A549 (cell line): ENCODE results near the gene KRABD2.

Experiments used
- ATAC-seq, 2 experiments: fragments of 200-7000 bp in 1 of 2; fragments of >200 bp in 1 of 2; cut with Nextera tagmentation in 1 of 2; cut with Tn5 transposase in 1 of 2; 3 replicates each; pipeline versions ENCODE4 v1.8.0 to v1.9.1; 2018 to 2020; ENCODE audit warnings: mild to moderate bottlenecking in 1 of 2, moderate library complexity in 1 of 2
- CTCF ChIA-PET: fragments of 300-600 bp; sonication (Branson Sonifier 250); formaldehyde crosslinking; extraction: SDS; loops from one replicate; lab custom pipeline; 2021; ENCODE audit warnings: antibody characterized with exemption, inconsistent platforms; lab: Yijun Ruan, JAX
- POLR2A ChIA-PET: fragments of 350-600 bp; formaldehyde crosslinking; extraction: SDS; loops from one replicate; lab custom pipeline; 2021; ENCODE audit warnings: antibody characterized with exemption, inconsistent platforms; lab: Yijun Ruan, JAX
- DNase-seq, 2 experiments: peaks; one replicate each; pipeline versions ENCODE4 v3.0.0 to v3.0.0-alpha.2; 2011 to 2016; ENCODE audit warnings: low read depth in 1 of 2, low spot score in 1 of 2
- FAIRE-seq: peaks from 2 replicates; lab custom pipeline; 2011; peaks lifted over from hg19 to GRCh38; lab: Jason Lieb, UNC
- H3K27ac ChIP-seq, 2 experiments: fragments of >200 bp; sonication (Bioruptor Twin); formaldehyde crosslinking; 3 replicates each; pipeline ENCODE4 v1.5.1; 2016 to 2017
- H3K4me1 ChIP-seq: fragments of >200 bp; sonication (Bioruptor Twin); formaldehyde crosslinking; 3 replicates; pipeline ENCODE4 v1.6.1; 2016
- H3K4me2 ChIP-seq: fragments of >200 bp; sonication (Bioruptor Twin); formaldehyde crosslinking; 3 replicates; pipeline ENCODE4 v1.6.1; 2016
- H3K4me3 ChIP-seq: fragments of >200 bp; sonication (Bioruptor Twin); formaldehyde crosslinking; 3 replicates; pipeline ENCODE4 v1.5.1; 2016
- H3K9me3 ChIP-seq: fragments of >200 bp; sonication (Bioruptor Twin); formaldehyde crosslinking; 3 replicates; pipeline ENCODE4 v1.6.1; 2016
- BHLHE40 ChIP-seq: IDR thresholded peaks from 2 replicates; pipeline ENCODE4 v1.6.1; 2012; ENCODE audit warnings: low read depth, low read length, inconsistent platforms
- CBX2 ChIP-seq: fragments of 200-600 bp; sonication (generic); IDR thresholded peaks from 2 replicates; pipeline ENCODE4 v1.6.1; 2016; ENCODE audit warnings: low read depth, mild to moderate bottlenecking, borderline replicate concordance
- CHD2 ChIP-seq: fragments of 150-350 bp; IDR thresholded peaks from 2 replicates; pipeline ENCODE4 v1.6.1; 2014; ENCODE audit warnings: low read length; ENCODE audit not compliant: partially characterized antibody
- EHF ChIP-seq: fragments of 250-450 bp; sonication (Bioruptor Pico); IDR thresholded peaks from 2 replicates; pipeline ENCODE4 v1.5.0; 2020; ENCODE audit warnings: mild to moderate bottlenecking
- EP300 ChIP-seq, 2 experiments: fragments of >200 bp; sonication (Bioruptor Twin); formaldehyde crosslinking; IDR thresholded peaks; 2 replicates in 1 of 2; 3 replicates in 1 of 2; pipeline ENCODE4 v1.6.1; 2016 to 2017
- GATA3 ChIP-seq: IDR thresholded peaks from 2 replicates; pipeline ENCODE4 v1.6.1; 2012; ENCODE audit warnings: borderline replicate concordance
- HOXB13 ChIP-seq: fragments of 250-450 bp; sonication (Bioruptor Pico); IDR thresholded peaks from 2 replicates; pipeline ENCODE4 v1.5.0; 2020; ENCODE audit warnings: low read depth, mild to moderate bottlenecking, moderate library complexity
- JUNB ChIP-seq: fragments of >200 bp; sonication (Bioruptor Twin); formaldehyde crosslinking; IDR thresholded peaks from 2 replicates; pipeline ENCODE4 v1.6.1; 2016
- KDM1A ChIP-seq: fragments of 200-600 bp; sonication (generic); IDR thresholded peaks from 2 replicates; pipeline ENCODE4 v1.6.1; 2016; ENCODE audit warnings: low read depth, mild to moderate bottlenecking
- MAZ ChIP-seq: fragments of 150-350 bp; IDR thresholded peaks from 2 replicates; pipeline ENCODE4 v1.6.1; 2014; ENCODE audit warnings: antibody characterized with exemption, low read depth, low read length, borderline replicate concordance
- MYC ChIP-seq: IDR thresholded peaks from 2 replicates; pipeline ENCODE4 v1.6.1; 2012; ENCODE audit warnings: mild to moderate bottlenecking, inconsistent platforms, low read length, improper control_type of control experiment, borderline replicate concordance
- NFE2L2 ChIP-seq: fragments of 150-350 bp; conservative IDR thresholded peaks from 2 replicates; pipeline ENCODE4 v1.6.1; 2014; ENCODE audit warnings: low read length
- POLR2AphosphoS2 ChIP-seq: conservative IDR thresholded peaks from 2 replicates; pipeline ENCODE4 v1.6.1; 2012; ENCODE audit warnings: low read length, improper control_type of control experiment, inconsistent platforms
- RAD21 ChIP-seq, 2 experiments: fragments of >200 bp in 1 of 2; sonication (Bioruptor Twin) in 1 of 2; formaldehyde crosslinking in 1 of 2; IDR thresholded peaks in 1 of 2; conservative IDR thresholded peaks in 1 of 2; 2 replicates in 1 of 2; 3 replicates in 1 of 2; pipeline ENCODE4 v1.6.1; 2012 to 2018; ENCODE audit warnings: inconsistent platforms in 1 of 2
- RCOR1 ChIP-seq: fragments of 150-350 bp; IDR thresholded peaks from 2 replicates; pipeline ENCODE4 v1.6.1; 2014; ENCODE audit warnings: antibody characterized with exemption, low read length, low read depth
- RFX5 ChIP-seq: fragments of 450-650 bp; IDR thresholded peaks from 2 replicates; pipeline ENCODE4 v1.7.1; 2014; ENCODE audit warnings: antibody characterized with exemption, mild to moderate bottlenecking, moderate library complexity
- RNF2 ChIP-seq: fragments of 200-600 bp; sonication (generic); IDR thresholded peaks from 2 replicates; pipeline ENCODE4 v1.6.1; 2016; ENCODE audit warnings: low read depth, mild to moderate bottlenecking, antibody characterized with exemption, moderate library complexity, borderline replicate concordance
- SMC3 ChIP-seq: fragments of >200 bp; sonication (Bioruptor Twin); formaldehyde crosslinking; IDR thresholded peaks from 3 replicates; pipeline ENCODE4 v1.6.1; 2018; ENCODE audit warnings: inconsistent platforms
- TP53 ChIP-seq: fragments of 250-450 bp; sonication (Bioruptor Pico); IDR thresholded peaks from 2 replicates; pipeline ENCODE4 v1.5.0; 2021; ENCODE audit warnings: mild to moderate bottlenecking, moderate library complexity
- ZC3H11A ChIP-seq: fragments of 450-650 bp; IDR thresholded peaks from 2 replicates; pipeline ENCODE4 v1.6.1; 2014; ENCODE audit warnings: antibody characterized with exemption, mild to moderate bottlenecking
- WGBS: methylation state at CpG from one replicate; pipeline ENCODE4 v1.1.6; 2017; ENCODE audit errors: missing lambda C conversion rate; 5-methylcytosine and 5-hydroxymethylcytosine counted together
- TF ChIP-seq, protein P1 (sequence below): fragments of 450-650 bp; IDR thresholded peaks from 2 replicates; pipeline ENCODE4 v1.6.1; 2014; ENCODE audit warnings: antibody characterized with exemption
- TF ChIP-seq, protein P2 (sequence below): IDR thresholded peaks from 2 replicates; pipeline ENCODE4 v1.6.1; 2012
- TF ChIP-seq, protein P3 (sequence below): fragments of >200 bp; sonication (Bioruptor Twin); formaldehyde crosslinking; IDR thresholded peaks from 3 replicates; pipeline ENCODE4 v1.5.1; 2016
- TF ChIP-seq, protein P4 (sequence below): fragments of 250-450 bp; sonication (Bioruptor Pico); IDR thresholded peaks from 2 replicates; pipeline ENCODE4 v1.5.0; 2021; ENCODE audit warnings: mild to moderate bottlenecking, moderate library complexity, borderline replicate concordance
- TF ChIP-seq, protein P5 (sequence below): fragments of >200 bp; sonication (Bioruptor Twin); formaldehyde crosslinking; IDR thresholded peaks from 3 replicates; pipeline ENCODE4 v1.6.1; 2016
- TF ChIP-seq, protein P6 (sequence below): IDR thresholded peaks from 2 replicates; pipeline ENCODE4 v1.6.1; 2012; ENCODE audit warnings: low read depth, borderline replicate concordance

Gene KRABD2

DNA sequence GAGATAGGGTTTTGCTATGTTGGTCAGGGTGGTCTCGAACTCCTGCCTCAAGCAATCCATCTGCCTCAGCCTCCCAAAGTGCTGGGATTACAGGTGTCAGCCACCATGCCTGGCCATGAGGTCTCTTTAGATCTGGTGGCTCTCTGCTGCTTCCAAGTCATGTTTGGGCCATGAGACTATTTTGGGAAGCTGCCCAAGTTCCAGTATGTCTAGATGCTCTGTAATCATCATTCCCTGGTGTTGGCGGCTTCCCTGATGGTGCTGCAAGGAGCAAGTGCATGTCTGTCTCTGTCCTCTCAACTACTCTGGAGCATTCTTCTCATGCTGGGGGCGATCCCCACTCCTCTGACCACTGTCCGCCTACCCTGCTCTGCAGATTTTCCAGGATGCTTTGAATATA, 43.2 kb downstream of the KRABD2 start:
- Histone ChIP-seq H3K9me3 (no peaks in the 10 kb centered on the region), H3K4me2 (no peak overlapping the region), H3K4me3 (no peak overlapping the region), H3K27ac (no peak overlapping the region), H3K4me1 (no peaks in the 10 kb centered on the region)
- ATAC-seq (no peak), DNase-seq (no peak), FAIRE-seq (no peak)
- ChIA-PET POLR2A (no interaction called here), CTCF (interaction anchor here (1.3 to 1.6 kb wide), 2 partner anchors 10 to 50 kb away, joined by 3 to 5 read pairs; no protein-coding TSS in a partner anchor)
- WGBS = 73% methylated on average over 4 of the region's 4 CpGs
- TF ChIP-seq GATA3 = no peak
- TF ChIP-seq TP53 (CRISPR knock-in tag) = no peak
- TF ChIP-seq, protein P1, sequence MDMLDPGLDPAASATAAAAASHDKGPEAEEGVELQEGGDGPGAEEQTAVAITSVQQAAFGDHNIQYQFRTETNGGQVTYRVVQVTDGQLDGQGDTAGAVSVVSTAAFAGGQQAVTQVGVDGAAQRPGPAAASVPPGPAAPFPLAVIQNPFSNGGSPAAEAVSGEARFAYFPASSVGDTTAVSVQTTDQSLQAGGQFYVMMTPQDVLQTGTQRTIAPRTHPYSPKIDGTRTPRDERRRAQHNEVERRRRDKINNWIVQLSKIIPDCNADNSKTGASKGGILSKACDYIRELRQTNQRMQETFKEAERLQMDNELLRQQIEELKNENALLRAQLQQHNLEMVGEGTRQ = no peak
- no peak for TF ChIP-seq BHLHE40
- no peak for TF ChIP-seq RAD21 (conservative IDR thresholded peaks at IDR 0.05 in 1 of 2, IDR thresholded peaks at IDR 0.05 in 1 of 2)
- TF ChIP-seq NFE2L2 = no peak
- TF ChIP-seq, protein P2, sequence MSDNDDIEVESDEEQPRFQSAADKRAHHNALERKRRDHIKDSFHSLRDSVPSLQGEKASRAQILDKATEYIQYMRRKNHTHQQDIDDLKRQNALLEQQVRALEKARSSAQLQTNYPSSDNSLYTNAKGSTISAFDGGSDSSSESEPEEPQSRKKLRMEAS = no peak
- TF ChIP-seq MAZ = no peak
- TF ChIP-seq EP300 (IDR thresholded peaks at IDR 0.05) = no peak
- no peak for TF ChIP-seq SMC3
- no peak for TF ChIP-seq POLR2AphosphoS2
- TF ChIP-seq KDM1A = no peak
- TF ChIP-seq RNF2 = no peak
- TF ChIP-seq CHD2 = no peak
- TF ChIP-seq, protein P3, sequence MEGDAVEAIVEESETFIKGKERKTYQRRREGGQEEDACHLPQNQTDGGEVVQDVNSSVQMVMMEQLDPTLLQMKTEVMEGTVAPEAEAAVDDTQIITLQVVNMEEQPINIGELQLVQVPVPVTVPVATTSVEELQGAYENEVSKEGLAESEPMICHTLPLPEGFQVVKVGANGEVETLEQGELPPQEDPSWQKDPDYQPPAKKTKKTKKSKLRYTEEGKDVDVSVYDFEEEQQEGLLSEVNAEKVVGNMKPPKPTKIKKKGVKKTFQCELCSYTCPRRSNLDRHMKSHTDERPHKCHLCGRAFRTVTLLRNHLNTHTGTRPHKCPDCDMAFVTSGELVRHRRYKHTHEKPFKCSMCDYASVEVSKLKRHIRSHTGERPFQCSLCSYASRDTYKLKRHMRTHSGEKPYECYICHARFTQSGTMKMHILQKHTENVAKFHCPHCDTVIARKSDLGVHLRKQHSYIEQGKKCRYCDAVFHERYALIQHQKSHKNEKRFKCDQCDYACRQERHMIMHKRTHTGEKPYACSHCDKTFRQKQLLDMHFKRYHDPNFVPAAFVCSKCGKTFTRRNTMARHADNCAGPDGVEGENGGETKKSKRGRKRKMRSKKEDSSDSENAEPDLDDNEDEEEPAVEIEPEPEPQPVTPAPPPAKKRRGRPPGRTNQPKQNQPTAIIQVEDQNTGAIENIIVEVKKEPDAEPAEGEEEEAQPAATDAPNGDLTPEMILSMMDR = no peak
- TF ChIP-seq, protein P4, sequence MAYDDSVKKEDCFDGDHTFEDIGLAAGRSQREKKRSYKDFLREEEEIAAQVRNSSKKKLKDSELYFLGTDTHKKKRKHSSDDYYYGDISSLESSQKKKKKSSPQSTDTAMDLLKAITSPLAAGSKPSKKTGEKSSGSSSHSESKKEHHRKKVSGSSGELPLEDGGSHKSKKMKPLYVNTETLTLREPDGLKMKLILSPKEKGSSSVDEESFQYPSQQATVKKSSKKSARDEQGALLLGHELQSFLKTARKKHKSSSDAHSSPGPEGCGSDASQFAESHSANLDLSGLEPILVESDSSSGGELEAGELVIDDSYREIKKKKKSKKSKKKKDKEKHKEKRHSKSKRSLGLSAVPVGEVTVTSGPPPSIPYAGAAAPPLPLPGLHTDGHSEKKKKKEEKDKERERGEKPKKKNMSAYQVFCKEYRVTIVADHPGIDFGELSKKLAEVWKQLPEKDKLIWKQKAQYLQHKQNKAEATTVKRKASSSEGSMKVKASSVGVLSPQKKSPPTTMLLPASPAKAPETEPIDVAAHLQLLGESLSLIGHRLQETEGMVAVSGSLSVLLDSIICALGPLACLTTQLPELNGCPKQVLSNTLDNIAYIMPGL (CRISPR knock-in tag) = no peak
- TF ChIP-seq, all 56 proteins: peak for 0

DNA sequence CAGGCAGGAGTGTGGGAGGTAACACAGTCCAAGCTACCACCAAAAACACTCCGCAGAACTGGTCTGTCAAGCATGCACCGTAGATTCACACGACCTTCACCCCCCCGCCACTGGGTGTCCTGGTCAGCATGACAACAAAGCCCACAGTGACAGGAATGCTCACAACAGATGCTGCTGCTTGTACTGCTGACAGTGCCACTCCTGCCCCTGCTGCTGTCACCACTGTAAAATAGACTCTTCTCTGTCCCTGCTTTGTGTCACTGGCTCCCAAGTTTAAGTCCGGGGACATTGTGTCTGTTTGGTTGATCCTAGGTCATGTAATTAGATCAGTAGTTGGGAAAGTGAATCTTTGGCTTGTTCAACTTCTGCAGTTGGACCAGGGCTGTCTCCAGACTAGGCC, 43.8 kb downstream of the KRABD2 start:
- DNase-seq = no peak
- ChIA-PET POLR2A (interaction anchor here (1.2 kb wide), 1 partner anchor 37 kb away, joined by 4 read pairs; the partner anchor contains the start of gene SLC25A35), CTCF (interaction anchor here (1.0 to 1.3 kb wide), 4 partner anchors 9 to 43 kb away, joined by 3 to 6 read pairs (median 4); partner anchors contain the start of gene KRABD2)
- Histone ChIP-seq H3K4me2 (no peak overlapping the region), H3K4me3 (no peak overlapping the region), H3K27ac (no peak overlapping the region), H3K9me3 (no peaks in the 10 kb centered on the region), H3K4me1 (no peaks in the 10 kb centered on the region)
- no peak for FAIRE-seq
- WGBS = 72% methylated on average over 5 of the region's 5 CpGs
- peak; percentile 23 to 54; a peak in 2 of 6 replicates for ATAC-seq
- TF ChIP-seq, protein P4 (CRISPR knock-in tag) = no peak
- TF ChIP-seq, protein P5, sequence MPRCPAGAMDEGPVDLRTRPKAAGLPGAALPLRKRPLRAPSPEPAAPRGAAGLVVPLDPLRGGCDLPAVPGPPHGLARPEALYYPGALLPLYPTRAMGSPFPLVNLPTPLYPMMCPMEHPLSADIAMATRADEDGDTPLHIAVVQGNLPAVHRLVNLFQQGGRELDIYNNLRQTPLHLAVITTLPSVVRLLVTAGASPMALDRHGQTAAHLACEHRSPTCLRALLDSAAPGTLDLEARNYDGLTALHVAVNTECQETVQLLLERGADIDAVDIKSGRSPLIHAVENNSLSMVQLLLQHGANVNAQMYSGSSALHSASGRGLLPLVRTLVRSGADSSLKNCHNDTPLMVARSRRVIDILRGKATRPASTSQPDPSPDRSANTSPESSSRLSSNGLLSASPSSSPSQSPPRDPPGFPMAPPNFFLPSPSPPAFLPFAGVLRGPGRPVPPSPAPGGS = no peak
- TF ChIP-seq MYC = no peak
- TF ChIP-seq ZC3H11A = no peak
- TF ChIP-seq JUNB = no peak
- no peak for TF ChIP-seq TP53 (CRISPR knock-in tag)
- TF ChIP-seq, protein P6, sequence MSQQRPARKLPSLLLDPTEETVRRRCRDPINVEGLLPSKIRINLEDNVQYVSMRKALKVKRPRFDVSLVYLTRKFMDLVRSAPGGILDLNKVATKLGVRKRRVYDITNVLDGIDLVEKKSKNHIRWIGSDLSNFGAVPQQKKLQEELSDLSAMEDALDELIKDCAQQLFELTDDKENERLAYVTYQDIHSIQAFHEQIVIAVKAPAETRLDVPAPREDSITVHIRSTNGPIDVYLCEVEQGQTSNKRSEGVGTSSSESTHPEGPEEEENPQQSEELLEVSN = no peak
- no peak for TF ChIP-seq RCOR1
- no peak for TF ChIP-seq HOXB13
- no peak for TF ChIP-seq CBX2
- no peak for TF ChIP-seq RFX5
- no peak for TF ChIP-seq KDM1A
- TF ChIP-seq RAD21 (conservative IDR thresholded peaks at IDR 0.05 in 1 of 2, IDR thresholded peaks at IDR 0.05 in 1 of 2) = no peak
- TF ChIP-seq CHD2 = no peak
- TF ChIP-seq EHF (CRISPR knock-in tag) = no peak
- TF ChIP-seq, all 56 proteins: peak for 0
